C4-2B (cell line): ENCODE measurements around the gene NACC2.
A peak's percentile ranks its signal among the peaks of the same experiment; 100 is the strongest.

ENCODE experiments used
- H3K27ac ChIP-seq: fragments of 450-650 bp; 2 replicates; pipeline ENCODE4 v1.5.1; 2017
- CTCF ChIP-seq: fragments of 450-650 bp; conservative IDR thresholded peaks from 2 replicates; pipeline ENCODE4 v1.5.1; 2017; ENCODE audit warnings: mild to moderate bottlenecking
- ZFX ChIP-seq: fragments of 450-650 bp; IDR thresholded peaks from 2 replicates; pipeline ENCODE4 v1.6.1; 2017

Gene NACC2

GRCh38 chr9:136054798-136055714 lies 40.0 kb downstream of the NACC2 start:
- H3K27ac ChIP-seq = no peak overlapping the region
- TF ChIP-seq CTCF = no peak
- no peak for TF ChIP-seq ZFX

- TF ChIP-seq ZFX (no peak), CTCF (no peak)
- peak overlapping the region; percentile 89; the same call in 1 of the 2 replicates for H3K27ac ChIP-seq
Measured at GRCh38 chr9:136054146-136054545, 40.9 kb downstream of the NACC2 start.

- peak overlapping the region; percentile 89 for H3K27ac ChIP-seq
- TF ChIP-seq CTCF = no peak
- no peak for TF ChIP-seq ZFX
Measured at GRCh38 chr9:136053757-136054142, 41.3 kb downstream of the NACC2 start.

GRCh38 chr9:136052991-136053756 lies 41.9 kb downstream of the NACC2 start:
- H3K27ac ChIP-seq = peak overlapping the region; percentile 89
- TF ChIP-seq ZFX (no peak), CTCF (no peak)

- TF ChIP-seq CTCF (no peak), ZFX (no peak)
- peak overlapping the region; percentile 89 for H3K27ac ChIP-seq
Measured at GRCh38 chr9:136052472-136052880, 42.6 kb downstream of the NACC2 start.

GRCh38 chr9:136051837-136052471 lies 43.1 kb downstream of the NACC2 start:
- peak overlapping the region; percentile 89 for H3K27ac ChIP-seq
- no peak for TF ChIP-seq ZFX
- TF ChIP-seq CTCF = no peak
